HEK293 (cell line): ENCODE results near the gene CSNK1E.

Source experiments
- CTCF ChIA-PET: fragments of 350-600 bp; formaldehyde crosslinking; extraction: SDS; loops from one replicate; lab custom pipeline; 2021; ENCODE audit warnings: antibody characterized with exemption; lab: Yijun Ruan, JAX
- POLR2A ChIA-PET: fragments of 300-600 bp; formaldehyde crosslinking; extraction: SDS; loops from one replicate; lab custom pipeline; 2020; ENCODE audit warnings: antibody characterized with exemption, inconsistent platforms; lab: Yijun Ruan, JAX
- H3K27ac ChIP-seq: fragments of 200-500 bp; sonication (Bioruptor generic); 2 replicates; pipeline ENCODE4 v1.5.1; 2014; ENCODE audit warnings: low read depth, low read length, control low read depth, inconsistent platforms; ENCODE audit errors: extremely low read depth
- H3K36me3 ChIP-seq, 2 experiments: fragments of 200-500 bp in 1 of 2; sonication (Bioruptor generic) in 1 of 2; 1 replicate in 1 of 2; 2 replicates in 1 of 2; pipeline ENCODE4 v1.5.1; 2014 to 2017; ENCODE audit warnings: inconsistent platforms in 2 of 2, low read length in 2 of 2; ENCODE audit not compliant: control insufficient read depth in 2 of 2, insufficient read depth in 1 of 2
- H3K4me1 ChIP-seq: fragments of 200-500 bp; sonication (Bioruptor generic); 2 replicates; pipeline ENCODE4 v1.5.1; 2014; ENCODE audit warnings: mild to moderate bottlenecking, low read length, inconsistent platforms; ENCODE audit not compliant: control insufficient read depth, insufficient read depth
- H3K4me3 ChIP-seq: 2 replicates; pipeline ENCODE4 v1.5.1; 2011; ENCODE audit warnings: low read depth, mild to moderate bottlenecking, control low read depth, low read length, moderate library complexity
- H3K9me3 ChIP-seq: fragments of 200-500 bp; sonication (Bioruptor generic); 2 replicates; pipeline ENCODE4 v1.5.1; 2014; ENCODE audit warnings: low read depth, low read length, inconsistent platforms; ENCODE audit not compliant: control insufficient read depth, insufficient read depth
- KLF1 ChIP-seq: fragments of 450-650 bp; formaldehyde crosslinking; IDR thresholded peaks from 2 replicates; pipeline ENCODE4 v1.5.1; 2016; ENCODE audit warnings: missing biosample characterization, missing genetic modification characterization
- KLF7 ChIP-seq: fragments of 450-650 bp; formaldehyde crosslinking; IDR thresholded peaks from 2 replicates; pipeline ENCODE4 v1.5.1; 2016; ENCODE audit warnings: missing biosample characterization, missing genetic modification characterization, borderline replicate concordance
- KLF8 ChIP-seq: fragments of 450-650 bp; formaldehyde crosslinking; IDR thresholded peaks from 2 replicates; pipeline ENCODE4 v1.5.1; 2016; ENCODE audit warnings: missing biosample characterization, missing genetic modification characterization
- SP7 ChIP-seq: fragments of 450-650 bp; formaldehyde crosslinking; IDR thresholded peaks from 2 replicates; pipeline ENCODE4 v1.5.1; 2016; ENCODE audit warnings: missing biosample characterization, missing genetic modification characterization
- YY2 ChIP-seq: fragments of 450-650 bp; formaldehyde crosslinking; IDR thresholded peaks from 2 replicates; pipeline ENCODE4 v1.5.1; 2016; ENCODE audit warnings: missing biosample characterization, missing genetic modification characterization
- ZBTB17 ChIP-seq: fragments of 450-650 bp; formaldehyde crosslinking; IDR thresholded peaks from 2 replicates; pipeline ENCODE4 v1.5.1; 2016; ENCODE audit warnings: missing biosample characterization, missing genetic modification characterization
- ZBTB20 ChIP-seq: fragments of 450-650 bp; formaldehyde crosslinking; IDR thresholded peaks from 2 replicates; pipeline ENCODE4 v1.5.1; 2016; ENCODE audit warnings: missing biosample characterization, missing genetic modification characterization
- ZEB2 ChIP-seq: fragments of 450-650 bp; formaldehyde crosslinking; IDR thresholded peaks from 2 replicates; pipeline ENCODE4 v1.5.1; 2016; ENCODE audit warnings: missing biosample characterization, missing genetic modification characterization
- ZFHX2 ChIP-seq: fragments of 450-650 bp; formaldehyde crosslinking; conservative IDR thresholded peaks from 2 replicates; pipeline ENCODE4 v1.5.1; 2016; ENCODE audit warnings: missing biosample characterization, missing genetic modification characterization
- ZFP69B ChIP-seq: fragments of 450-650 bp; formaldehyde crosslinking; IDR thresholded peaks from 2 replicates; pipeline ENCODE4 v1.5.1; 2016; ENCODE audit warnings: missing biosample characterization, missing genetic modification characterization
- ZNF221 ChIP-seq: fragments of 450-650 bp; formaldehyde crosslinking; IDR thresholded peaks from 2 replicates; pipeline ENCODE4 v1.5.1; 2017; ENCODE audit warnings: missing biosample characterization, missing genetic modification characterization, borderline replicate concordance
- ZNF266 ChIP-seq: fragments of 450-650 bp; formaldehyde crosslinking; IDR thresholded peaks from 2 replicates; pipeline ENCODE4 v1.5.1; 2016; ENCODE audit warnings: missing biosample characterization, missing genetic modification characterization, low read depth
- ZNF335 ChIP-seq: fragments of 450-650 bp; formaldehyde crosslinking; conservative IDR thresholded peaks from 2 replicates; pipeline ENCODE4 v1.5.1; 2016; ENCODE audit warnings: missing biosample characterization, missing genetic modification characterization
- ZNF426 ChIP-seq: fragments of 450-650 bp; formaldehyde crosslinking; IDR thresholded peaks from 2 replicates; pipeline ENCODE4 v1.5.1; 2017; ENCODE audit warnings: missing biosample characterization, missing genetic modification characterization, mild to moderate bottlenecking, inconsistent platforms, moderate library complexity
- ZNF561 ChIP-seq: fragments of 450-650 bp; IDR thresholded peaks from 2 replicates; pipeline ENCODE4 v1.5.1; 2018; ENCODE audit warnings: missing biosample characterization, missing genetic modification characterization, borderline replicate concordance
- ZNF571 ChIP-seq: fragments of 450-650 bp; formaldehyde crosslinking; IDR thresholded peaks from 2 replicates; pipeline ENCODE4 v1.5.0; 2017; ENCODE audit warnings: missing biosample characterization, missing genetic modification characterization
- ZNF621 ChIP-seq: fragments of 450-650 bp; formaldehyde crosslinking; IDR thresholded peaks from 2 replicates; pipeline ENCODE4 v1.5.1; 2017; ENCODE audit warnings: missing biosample characterization, missing genetic modification characterization
- ZNF660 ChIP-seq: fragments of 450-650 bp; IDR thresholded peaks from 2 replicates; pipeline ENCODE4 v1.5.1; 2018; ENCODE audit warnings: missing biosample characterization, mild to moderate bottlenecking, missing genetic modification characterization
- ZNF677 ChIP-seq: fragments of 450-650 bp; IDR thresholded peaks from 2 replicates; pipeline ENCODE4 v1.5.0; 2018; ENCODE audit warnings: missing biosample characterization, mild to moderate bottlenecking, missing genetic modification characterization, moderate library complexity
- ZNF830 ChIP-seq: fragments of 450-650 bp; IDR thresholded peaks from 2 replicates; pipeline ENCODE4 v1.5.0; 2018; ENCODE audit warnings: missing biosample characterization, missing genetic modification characterization, low read depth, mild to moderate bottlenecking, moderate library complexity
- ZNF837 ChIP-seq: fragments of 450-650 bp; formaldehyde crosslinking; IDR thresholded peaks from 2 replicates; pipeline ENCODE4 v1.5.1; 2016; ENCODE audit warnings: missing biosample characterization, missing genetic modification characterization
- TF ChIP-seq, protein P1 (sequence below): fragments of 450-650 bp; formaldehyde crosslinking; IDR thresholded peaks from 2 replicates; pipeline ENCODE4 v1.5.1; 2016; ENCODE audit warnings: missing biosample characterization, missing genetic modification characterization
- TF ChIP-seq, protein P2 (sequence below): fragments of 450-650 bp; formaldehyde crosslinking; IDR thresholded peaks from 2 replicates; pipeline ENCODE4 v1.5.1; 2016; ENCODE audit warnings: missing biosample characterization, missing genetic modification characterization
- TF ChIP-seq, protein P3 (sequence below): fragments of 450-650 bp; formaldehyde crosslinking; IDR thresholded peaks from 2 replicates; pipeline ENCODE4 v1.5.0; 2017; ENCODE audit warnings: missing biosample characterization, missing genetic modification characterization, borderline replicate concordance
- TF ChIP-seq, protein P4 (sequence below): fragments of 450-650 bp; IDR thresholded peaks from 2 replicates; pipeline ENCODE4 v1.5.1; 2018; ENCODE audit warnings: missing biosample characterization, mild to moderate bottlenecking, missing genetic modification characterization

Gene CSNK1E

DNA sequence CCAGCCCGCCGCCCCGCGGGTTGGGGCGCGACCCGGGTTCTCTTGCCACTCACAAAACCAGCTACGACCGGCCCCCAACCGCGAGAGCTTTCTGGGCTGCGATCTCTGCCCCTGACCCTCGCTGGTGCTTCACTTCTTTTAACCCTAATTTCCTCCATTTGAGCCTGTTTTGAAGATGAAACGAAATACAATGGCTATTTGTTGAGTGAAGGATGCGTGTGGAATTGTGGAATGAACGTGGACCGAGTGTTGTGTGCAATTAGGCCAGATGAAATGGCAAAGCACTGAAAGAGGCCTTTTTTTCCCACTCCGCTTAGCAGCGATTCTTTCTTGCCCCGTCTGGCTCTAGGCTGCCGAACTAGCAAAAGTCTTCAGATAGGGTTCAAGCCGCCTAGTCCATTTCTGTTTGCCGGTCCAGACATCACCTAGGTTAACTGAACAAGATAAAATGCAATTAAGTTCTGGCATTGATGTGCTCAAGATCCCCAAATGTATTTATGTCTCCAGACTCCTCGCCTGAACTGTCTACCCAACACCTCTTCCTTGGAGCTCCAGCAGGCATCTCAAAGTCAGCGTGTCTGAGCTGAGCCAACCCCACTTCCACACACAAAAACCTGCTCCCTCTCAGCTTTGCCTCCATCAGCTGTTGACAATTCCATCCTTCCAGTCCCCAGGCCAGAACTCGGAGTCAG is 44.0 kb downstream of the CSNK1E start (continued):
- TF ChIP-seq, protein P1, sequence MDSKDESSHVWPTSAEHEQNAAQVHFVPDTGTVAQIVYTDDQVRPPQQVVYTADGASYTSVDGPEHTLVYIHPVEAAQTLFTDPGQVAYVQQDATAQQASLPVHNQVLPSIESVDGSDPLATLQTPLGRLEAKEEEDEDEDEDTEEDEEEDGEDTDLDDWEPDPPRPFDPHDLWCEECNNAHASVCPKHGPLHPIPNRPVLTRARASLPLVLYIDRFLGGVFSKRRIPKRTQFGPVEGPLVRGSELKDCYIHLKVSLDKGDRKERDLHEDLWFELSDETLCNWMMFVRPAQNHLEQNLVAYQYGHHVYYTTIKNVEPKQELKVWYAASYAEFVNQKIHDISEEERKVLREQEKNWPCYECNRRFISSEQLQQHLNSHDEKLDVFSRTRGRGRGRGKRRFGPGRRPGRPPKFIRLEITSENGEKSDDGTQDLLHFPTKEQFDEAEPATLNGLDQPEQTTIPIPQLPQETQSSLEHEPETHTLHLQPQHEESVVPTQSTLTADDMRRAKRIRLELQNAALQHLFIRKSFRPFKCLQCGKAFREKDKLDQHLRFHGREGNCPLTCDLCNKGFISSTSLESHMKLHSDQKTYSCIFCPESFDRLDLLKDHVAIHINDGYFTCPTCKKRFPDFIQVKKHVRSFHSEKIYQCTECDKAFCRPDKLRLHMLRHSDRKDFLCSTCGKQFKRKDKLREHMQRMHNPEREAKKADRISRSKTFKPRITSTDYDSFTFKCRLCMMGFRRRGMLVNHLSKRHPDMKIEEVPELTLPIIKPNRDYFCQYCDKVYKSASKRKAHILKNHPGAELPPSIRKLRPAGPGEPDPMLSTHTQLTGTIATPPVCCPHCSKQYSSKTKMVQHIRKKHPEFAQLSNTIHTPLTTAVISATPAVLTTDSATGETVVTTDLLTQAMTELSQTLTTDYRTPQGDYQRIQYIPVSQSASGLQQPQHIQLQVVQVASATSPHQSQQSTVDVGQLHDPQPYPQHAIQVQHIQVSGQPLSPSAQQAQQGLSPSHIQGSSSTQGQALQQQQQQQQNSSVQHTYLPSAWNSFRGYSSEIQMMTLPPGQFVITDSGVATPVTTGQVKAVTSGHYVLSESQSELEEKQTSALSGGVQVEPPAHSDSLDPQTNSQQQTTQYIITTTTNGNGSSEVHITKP (tag by site-specific recombination): no peak
- TF ChIP-seq ZNF266 (tag by site-specific recombination) (no peak), ZNF426 (tag by site-specific recombination) (no peak), ZNF571 (tag by site-specific recombination) (no peak), SP7 (tag by site-specific recombination) (0 out of 2 replicates have a peak, but pooled peaks have one; percentile 11), ZNF561 (tag by site-specific recombination) (no peak), ZNF837 (tag by site-specific recombination) (no peak), YY2 (tag by site-specific recombination) (0 out of 2 replicates have a peak, but pooled peaks have one; percentile 40), ZNF335 (tag by site-specific recombination) (peak; percentile 66), KLF8 (tag by site-specific recombination) (peak; percentile 11; the same call in 1 of the 2 replicates), ZNF621 (no peak), ZBTB17 (tag by site-specific recombination) (peak; percentile 94), ZFP69B (tag by site-specific recombination) (peak; percentile 94), KLF7 (no peak)
- TF ChIP-seq, protein P2, sequence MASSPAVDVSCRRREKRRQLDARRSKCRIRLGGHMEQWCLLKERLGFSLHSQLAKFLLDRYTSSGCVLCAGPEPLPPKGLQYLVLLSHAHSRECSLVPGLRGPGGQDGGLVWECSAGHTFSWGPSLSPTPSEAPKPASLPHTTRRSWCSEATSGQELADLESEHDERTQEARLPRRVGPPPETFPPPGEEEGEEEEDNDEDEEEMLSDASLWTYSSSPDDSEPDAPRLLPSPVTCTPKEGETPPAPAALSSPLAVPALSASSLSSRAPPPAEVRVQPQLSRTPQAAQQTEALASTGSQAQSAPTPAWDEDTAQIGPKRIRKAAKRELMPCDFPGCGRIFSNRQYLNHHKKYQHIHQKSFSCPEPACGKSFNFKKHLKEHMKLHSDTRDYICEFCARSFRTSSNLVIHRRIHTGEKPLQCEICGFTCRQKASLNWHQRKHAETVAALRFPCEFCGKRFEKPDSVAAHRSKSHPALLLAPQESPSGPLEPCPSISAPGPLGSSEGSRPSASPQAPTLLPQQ (tag by site-specific recombination): peak; percentile 95
- TF ChIP-seq, protein P3, sequence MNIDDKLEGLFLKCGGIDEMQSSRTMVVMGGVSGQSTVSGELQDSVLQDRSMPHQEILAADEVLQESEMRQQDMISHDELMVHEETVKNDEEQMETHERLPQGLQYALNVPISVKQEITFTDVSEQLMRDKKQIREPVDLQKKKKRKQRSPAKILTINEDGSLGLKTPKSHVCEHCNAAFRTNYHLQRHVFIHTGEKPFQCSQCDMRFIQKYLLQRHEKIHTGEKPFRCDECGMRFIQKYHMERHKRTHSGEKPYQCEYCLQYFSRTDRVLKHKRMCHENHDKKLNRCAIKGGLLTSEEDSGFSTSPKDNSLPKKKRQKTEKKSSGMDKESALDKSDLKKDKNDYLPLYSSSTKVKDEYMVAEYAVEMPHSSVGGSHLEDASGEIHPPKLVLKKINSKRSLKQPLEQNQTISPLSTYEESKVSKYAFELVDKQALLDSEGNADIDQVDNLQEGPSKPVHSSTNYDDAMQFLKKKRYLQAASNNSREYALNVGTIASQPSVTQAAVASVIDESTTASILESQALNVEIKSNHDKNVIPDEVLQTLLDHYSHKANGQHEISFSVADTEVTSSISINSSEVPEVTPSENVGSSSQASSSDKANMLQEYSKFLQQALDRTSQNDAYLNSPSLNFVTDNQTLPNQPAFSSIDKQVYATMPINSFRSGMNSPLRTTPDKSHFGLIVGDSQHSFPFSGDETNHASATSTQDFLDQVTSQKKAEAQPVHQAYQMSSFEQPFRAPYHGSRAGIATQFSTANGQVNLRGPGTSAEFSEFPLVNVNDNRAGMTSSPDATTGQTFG (tag by site-specific recombination): no peak
- TF ChIP-seq, all 188 proteins: peak for 10

DNA sequence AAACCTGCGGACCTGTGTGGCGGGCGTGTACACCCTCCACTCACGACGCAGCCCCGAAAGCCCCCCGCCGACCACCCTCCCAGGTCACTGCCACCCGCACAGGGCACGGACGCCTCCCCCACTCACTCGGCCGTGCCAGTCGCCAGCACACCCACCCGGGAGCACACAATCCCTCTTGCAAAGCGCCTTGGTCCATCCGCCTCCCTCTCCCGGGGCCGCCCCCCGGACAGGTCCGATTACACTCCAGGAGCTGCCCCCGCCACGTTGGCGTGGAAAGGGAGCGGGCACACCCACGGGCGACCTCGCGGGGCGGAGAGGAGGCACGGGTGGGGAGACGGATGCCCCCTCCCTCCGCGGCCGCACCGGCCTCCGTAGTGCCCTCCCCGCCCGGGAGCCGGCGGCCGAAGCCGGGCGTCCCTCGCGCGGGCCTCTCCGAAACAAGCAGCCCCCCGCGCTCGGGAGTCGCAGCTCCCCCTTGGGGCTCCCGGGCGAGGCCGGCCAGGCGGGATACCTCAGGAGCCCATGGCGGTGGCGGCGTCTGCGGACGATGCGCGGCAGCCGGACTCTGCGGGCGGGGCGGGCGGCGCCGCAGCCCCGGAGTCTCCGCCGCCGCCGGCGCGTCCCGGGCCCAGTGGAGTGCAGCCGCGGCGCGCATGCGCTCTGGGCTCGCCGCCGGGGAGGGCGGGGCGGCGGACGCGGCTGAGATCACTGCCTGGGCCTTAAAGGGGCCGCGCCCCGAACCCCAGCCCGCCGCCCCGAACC is 44.7 kb downstream of the CSNK1E start, which contains the start of gene TMEM184B:
Gene TMEM184B, minus strand, starts transcription at position 638 of the 762 bp plus-strand sequence. CDS start 25,049 bp downstream, outside the sequence.
- ChIA-PET POLR2A (interaction anchor here (1.1 to 1.2 kb wide), 3 partner anchors 11 to 14 kb away, joined by 3 to 4 read pairs (median 3); no protein-coding TSS in a partner anchor), CTCF (interaction anchor here (1.1 kb wide), 1 partner anchor 9 kb away, joined by 4 read pairs; no protein-coding TSS in a partner anchor)
- Histone ChIP-seq H3K9me3 (no peaks in the 10 kb centered on the region), H3K4me3 (peak within 1 kb of the TSS; percentile 93), H3K36me3 (peaks cover 0 to 10% of the 10 kb centered on the region in 2 experiments; a peak in 1 of 3 replicates), H3K27ac (peak within 1 kb of the TSS; percentile 75), H3K4me1 (peaks cover 9% of the 10 kb centered on the region; the same call in 1 of the 2 replicates)
- TF ChIP-seq ZNF221 (no peak), ZNF677 (tag by site-specific recombination) (0 out of 2 replicates have a peak, but pooled peaks have one; percentile 26), ZEB2 (tag by site-specific recombination) (peak; percentile 18; the same call in 1 of the 2 replicates), KLF1 (tag by site-specific recombination) (peak; percentile 36; the same call in 1 of the 2 replicates), ZBTB20 (tag by site-specific recombination) (peak; percentile 90), ZFHX2 (peak; percentile 97), ZNF830 (tag by site-specific recombination) (no peak), ZNF660 (tag by site-specific recombination) (0 out of 2 replicates have a peak, but pooled peaks have one; percentile 58)
- TF ChIP-seq, protein P4, sequence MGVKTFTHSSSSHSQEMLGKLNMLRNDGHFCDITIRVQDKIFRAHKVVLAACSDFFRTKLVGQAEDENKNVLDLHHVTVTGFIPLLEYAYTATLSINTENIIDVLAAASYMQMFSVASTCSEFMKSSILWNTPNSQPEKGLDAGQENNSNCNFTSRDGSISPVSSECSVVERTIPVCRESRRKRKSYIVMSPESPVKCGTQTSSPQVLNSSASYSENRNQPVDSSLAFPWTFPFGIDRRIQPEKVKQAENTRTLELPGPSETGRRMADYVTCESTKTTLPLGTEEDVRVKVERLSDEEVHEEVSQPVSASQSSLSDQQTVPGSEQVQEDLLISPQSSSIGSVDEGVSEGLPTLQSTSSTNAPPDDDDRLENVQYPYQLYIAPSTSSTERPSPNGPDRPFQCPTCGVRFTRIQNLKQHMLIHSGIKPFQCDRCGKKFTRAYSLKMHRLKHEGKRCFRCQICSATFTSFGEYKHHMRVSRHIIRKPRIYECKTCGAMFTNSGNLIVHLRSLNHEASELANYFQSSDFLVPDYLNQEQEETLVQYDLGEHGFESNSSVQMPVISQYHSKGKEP (tag by site-specific recombination): no peak
